IPS DF 4.7 (cell line): ENCODE data around the gene CD8B2.
"Not testable (repeated sequence)": the region's sequence is repeated elsewhere in the genome, so short reads cannot be mapped to it uniquely, and the experiment has no call there.

ENCODE experiments used
- DNase-seq: peaks from one replicate; pipeline ENCODE4 v3.0.0-alpha.2; 2013; ENCODE audit warnings: low spot score; ENCODE audit errors: extremely low read depth

CD8B2 gene

GRCh38 chr2:106551417-106552130 lies 64.4 kb downstream of the CD8B2 start:
- no peak for DNase-seq

- DNase-seq, result no peak
Observed at GRCh38 chr2:106552921-106553320, 65.8 kb downstream of the CD8B2 start.

- DNase-seq, result no peak
Observed at GRCh38 chr2:106553321-106553720, 66.2 kb downstream of the CD8B2 start.

- DNase-seq, result no peak
Observed at GRCh38 chr2:106554411-106554810, 67.2 kb downstream of the CD8B2 start.

GRCh38 chr2:106555053-106555452 lies 67.9 kb downstream of the CD8B2 start:
- no peak for DNase-seq

- DNase-seq, result not testable (repeated sequence)
Observed at GRCh38 chr2:106559786-106560185, 72.6 kb downstream of the CD8B2 start.

- DNase-seq, result no peak
Observed at GRCh38 chr2:106560773-106561172, 73.6 kb downstream of the CD8B2 start.

- DNase-seq, result no peak
Observed at GRCh38 chr2:106561356-106561755, 74.2 kb downstream of the CD8B2 start.

- DNase-seq, result no peak
Observed at GRCh38 chr2:106561803-106562202, 74.6 kb downstream of the CD8B2 start.

- DNase-seq, result no peak
Observed at GRCh38 chr2:106562268-106563186, 75.4 kb downstream of the CD8B2 start.

- DNase-seq, result no peak
Observed at GRCh38 chr2:106563195-106563594, 76.0 kb downstream of the CD8B2 start.

- DNase-seq, result no peak
Observed at GRCh38 chr2:106565599-106565998, 78.4 kb downstream of the CD8B2 start.

- DNase-seq, result no peak
Observed at GRCh38 chr2:106566050-106566449, 78.9 kb downstream of the CD8B2 start.

GRCh38 chr2:106566484-106566883 lies 79.3 kb downstream of the CD8B2 start:
- DNase-seq, result not testable (repeated sequence)

GRCh38 chr2:106570316-106570715 lies 83.2 kb downstream of the CD8B2 start:
- DNase-seq, result no peak
